GM23338 (cell line): Measurements from ENCODE around the gene DRC3.

Experiments used
- CREB1 ChIP-seq: fragments of 250-450 bp; sonication (Bioruptor Pico); IDR thresholded peaks from 2 replicates; pipeline ENCODE4 v1.5.0; 2020; ENCODE audit warnings: low read depth, mild to moderate bottlenecking, moderate library complexity
- EZH2 ChIP-seq: fragments of 200-600 bp; sonication (generic); IDR thresholded peaks from one replicate; pipeline ENCODE4 v1.8.0; 2017; ENCODE audit warnings: antibody characterized with exemption, mild to moderate bottlenecking, low read depth; ENCODE audit not compliant: unreplicated experiment
- POLR2AphosphoS5 ChIP-seq: IDR thresholded peaks from 2 replicates; pipeline ENCODE4 v1.6.1; 2016; ENCODE audit warnings: antibody characterized with exemption, low read depth
- TF ChIP-seq, protein P1 (sequence below), 2 experiments: fragments of 200-600 bp in 1 of 2; sonication (generic) in 1 of 2; conservative IDR thresholded peaks; 2 replicates each; pipeline versions ENCODE4 v1.5.1 to v1.6.1; 2016 to 2017; ENCODE audit warnings: antibody characterized with exemption in 2 of 2, low read depth in 2 of 2, mild to moderate bottlenecking in 2 of 2, moderate library complexity in 1 of 2

DNA sequence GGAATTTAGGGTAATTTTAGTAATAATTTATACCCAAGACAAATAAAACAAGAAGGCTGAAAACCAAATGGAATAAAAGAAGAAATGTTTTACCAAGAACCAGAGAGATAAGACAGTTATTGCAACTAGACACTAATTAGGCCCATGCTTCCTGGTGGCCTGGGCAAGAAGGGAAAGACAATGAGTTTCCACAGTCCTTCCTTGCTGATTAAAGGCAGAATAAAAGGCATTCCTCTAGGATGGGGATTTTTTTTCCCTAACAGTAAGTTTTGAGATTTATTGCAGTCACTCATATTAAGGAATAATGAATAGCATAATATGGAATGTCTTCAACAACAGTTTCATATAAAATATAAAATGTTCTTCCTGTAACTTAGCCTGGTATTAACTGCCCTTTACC, 42.0 kb upstream of the DRC3 start:
- TF ChIP-seq, protein P1, sequence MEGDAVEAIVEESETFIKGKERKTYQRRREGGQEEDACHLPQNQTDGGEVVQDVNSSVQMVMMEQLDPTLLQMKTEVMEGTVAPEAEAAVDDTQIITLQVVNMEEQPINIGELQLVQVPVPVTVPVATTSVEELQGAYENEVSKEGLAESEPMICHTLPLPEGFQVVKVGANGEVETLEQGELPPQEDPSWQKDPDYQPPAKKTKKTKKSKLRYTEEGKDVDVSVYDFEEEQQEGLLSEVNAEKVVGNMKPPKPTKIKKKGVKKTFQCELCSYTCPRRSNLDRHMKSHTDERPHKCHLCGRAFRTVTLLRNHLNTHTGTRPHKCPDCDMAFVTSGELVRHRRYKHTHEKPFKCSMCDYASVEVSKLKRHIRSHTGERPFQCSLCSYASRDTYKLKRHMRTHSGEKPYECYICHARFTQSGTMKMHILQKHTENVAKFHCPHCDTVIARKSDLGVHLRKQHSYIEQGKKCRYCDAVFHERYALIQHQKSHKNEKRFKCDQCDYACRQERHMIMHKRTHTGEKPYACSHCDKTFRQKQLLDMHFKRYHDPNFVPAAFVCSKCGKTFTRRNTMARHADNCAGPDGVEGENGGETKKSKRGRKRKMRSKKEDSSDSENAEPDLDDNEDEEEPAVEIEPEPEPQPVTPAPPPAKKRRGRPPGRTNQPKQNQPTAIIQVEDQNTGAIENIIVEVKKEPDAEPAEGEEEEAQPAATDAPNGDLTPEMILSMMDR (conservative IDR thresholded peaks at IDR 0.05; ENCODE audit: low read depth in 2 of 2), result no peak
- TF ChIP-seq EZH2 (no peak), POLR2AphosphoS5 (no peak), CREB1 (no peak)
